ENCODE measurements around the gene COPB1. TPM values are rescaled to one million over a fixed set of nuclear protein-coding genes. Genes with fewer than 3 reads are reported as not detected.

Gene COPB1
- total and polyA plus RNA-seq, 2 of the 13 experiments (the other 11 are each of a cell fraction or from before 2014, with no cell fraction given): 114 to 195 TPM

GRCh38 chr11:14499560-14500180 is at the start of gene COPB1 (continued):
- no peak for TF ChIP-seq CEBPZ (IDR thresholded peaks at IDR 0.05; ENCODE audit: low read length)
- TF ChIP-seq ONECUT2 (CRISPR knock-in tag; IDR thresholded peaks at IDR 0.05): no peak
- peak; percentile 84; the same call in 1 of the 2 replicates for TF ChIP-seq ZNF160 (CRISPR knock-in tag; IDR thresholded peaks at IDR 0.05)
- TF ChIP-seq ZZZ3 (CRISPR knock-in tag; IDR thresholded peaks at IDR 0.05; ENCODE audit: borderline replicate concordance): no peak; the same call in 1 of the 2 replicates
- no peak for TF ChIP-seq ZNF180 (CRISPR knock-in tag; IDR thresholded peaks at IDR 0.05; ENCODE audit: borderline replicate concordance, low read depth)
- no peak for TF ChIP-seq MAFG (CRISPR knock-in tag; IDR thresholded peaks at IDR 0.05)
- no peak for TF ChIP-seq ZFP90 (CRISPR knock-in tag; IDR thresholded peaks at IDR 0.05; ENCODE audit: borderline replicate concordance)
- no peak for TF ChIP-seq ARNT (IDR thresholded peaks at IDR 0.05)
- TF ChIP-seq POGZ (CRISPR knock-in tag; IDR thresholded peaks at IDR 0.05): peak; percentile 84
- TF ChIP-seq CERS6 (CRISPR knock-in tag; IDR thresholded peaks at IDR 0.05): no peak
- 0 out of 2 replicates have a peak, but pooled peaks have one; percentile 28 for TF ChIP-seq ZNF800 (CRISPR knock-in tag; IDR thresholded peaks at IDR 0.05)
- TF ChIP-seq ZFX (CRISPR knock-in tag; IDR thresholded peaks at IDR 0.05; ENCODE audit: low read depth): peak; percentile 97
- peak; percentile 44; the same call in 1 of the 2 replicates for TF ChIP-seq UBTF (CRISPR knock-in tag; IDR thresholded peaks at IDR 0.05)
- TF ChIP-seq ZNF879 (CRISPR knock-in tag; IDR thresholded peaks at IDR 0.05): no peak
- no peak for TF ChIP-seq MBNL3 (CRISPR knock-in tag; conservative IDR thresholded peaks at IDR 0.05)
- no peak for TF ChIP-seq ZSCAN12 (CRISPR knock-in tag; IDR thresholded peaks at IDR 0.05)
- TF ChIP-seq RFX1 (IDR thresholded peaks at IDR 0.05): no peak
- TF ChIP-seq ZSCAN30 (CRISPR knock-in tag; IDR thresholded peaks at IDR 0.05): no peak
- peak in 1 of 2 experiments; percentile 63; a peak in 2 of 4 replicates for TF ChIP-seq ATF4 (CRISPR knock-in tag; IDR thresholded peaks at IDR 0.05)
- peak; percentile 76 for TF ChIP-seq NR2C2 (CRISPR knock-in tag; IDR thresholded peaks at IDR 0.05; ENCODE audit: borderline replicate concordance)
- TF ChIP-seq STAG1 (CRISPR knock-in tag; IDR thresholded peaks at IDR 0.05): no peak
